ENCODE results near the gene HOXB8. TPM values are rescaled to one million over a fixed set of nuclear protein-coding genes. Genes with fewer than 3 reads are reported as not detected.

Gene HOXB8
- total RNA-seq, 1 donor from 2014 or later, result not detected

GRCh38 chr17:48647103-48647962 is 32.2 kb upstream of the HOXB8 start:
- no peak for TF ChIP-seq CTCF (IDR thresholded peaks at IDR 0.05)
- Mint-ChIP-seq H3K27me3 (ENCODE audit: low read depth) (peaks cover 70% of the 10 kb centered on the region), H3K4me1 (ENCODE audit: low read depth) (peaks cover 3% of the 10 kb centered on the region), H3K9me3 (ENCODE audit: low read depth) (peaks cover 4% of the 10 kb centered on the region), H3K36me3 (ENCODE audit: low read depth) (no peaks in the 10 kb centered on the region), H3K27ac (ENCODE audit: unreplicated experiment) (no peak overlapping the region), H3K4me3 (ENCODE audit: unreplicated experiment) (peak overlapping the region; percentile 54)
- DNase-seq (ENCODE audit: low spot score), result no peak

- TF ChIP-seq CTCF (IDR thresholded peaks at IDR 0.05), result no peak
- Mint-ChIP-seq H3K36me3 (ENCODE audit: low read depth) (no peaks in the 10 kb centered on the region), H3K27me3 (ENCODE audit: low read depth) (peaks cover 74% of the 10 kb centered on the region), H3K4me3 (ENCODE audit: unreplicated experiment) (no peak overlapping the region), H3K27ac (ENCODE audit: unreplicated experiment) (no peak overlapping the region), H3K9me3 (ENCODE audit: low read depth) (no peaks in the 10 kb centered on the region), H3K4me1 (ENCODE audit: low read depth) (peaks cover 3% of the 10 kb centered on the region)
- peak; percentile 91 for DNase-seq (ENCODE audit: low spot score)
Measured at GRCh38 chr17:48646183-48647102, 31.4 kb upstream of the HOXB8 start.

GRCh38 chr17:48645639-48646182 is 30.6 kb upstream of the HOXB8 start:
- H3K27me3 Mint-ChIP-seq (ENCODE audit: low read depth), result peaks cover 81% of the 10 kb centered on the region
- no peak overlapping the region for H3K27ac Mint-ChIP-seq (ENCODE audit: unreplicated experiment)
- DNase-seq (ENCODE audit: low spot score), result no peak
- no peak overlapping the region for H3K4me3 Mint-ChIP-seq (ENCODE audit: unreplicated experiment)
- peaks cover 3% of the 10 kb centered on the region for H3K4me1 Mint-ChIP-seq (ENCODE audit: low read depth)
- H3K36me3 Mint-ChIP-seq (ENCODE audit: low read depth), result no peaks in the 10 kb centered on the region
- TF ChIP-seq CTCF (IDR thresholded peaks at IDR 0.05), result no peak
- H3K9me3 Mint-ChIP-seq (ENCODE audit: low read depth), result no peaks in the 10 kb centered on the region

- Mint-ChIP-seq H3K9me3 (ENCODE audit: low read depth) (no peaks in the 10 kb centered on the region), H3K4me1 (ENCODE audit: low read depth) (peaks cover 3% of the 10 kb centered on the region), H3K27me3 (ENCODE audit: low read depth) (peaks cover 81% of the 10 kb centered on the region), H3K36me3 (ENCODE audit: low read depth) (no peaks in the 10 kb centered on the region), H3K4me3 (ENCODE audit: unreplicated experiment) (no peak overlapping the region), H3K27ac (ENCODE audit: unreplicated experiment) (no peak overlapping the region)
- no peak for DNase-seq (ENCODE audit: low spot score)
- TF ChIP-seq CTCF (IDR thresholded peaks at IDR 0.05), result no peak
Measured at GRCh38 chr17:48644910-48645557, 29.9 kb upstream of the HOXB8 start.

All from chondrocyte (in vitro differentiated cells).